HCT116 (cell line): Measurements from ENCODE around the gene GOLGA6L9. TPM values are rescaled to one million over a fixed set of nuclear protein-coding genes. Genes with fewer than 3 reads are reported as not detected.
"Not testable (repeated sequence)": the region's sequence is repeated elsewhere in the genome, so short reads cannot be mapped to it uniquely, and the experiment has no call there.

Source experiments
- ATAC-seq: fragments of 200-7000 bp; cut with Tn5 transposase; 2 replicates; pipeline ENCODE4 v1.9.1; 2020; ENCODE audit warnings: mild to moderate bottlenecking, moderate library complexity
- BruUV-seq: library from RNA; stranded (reverse); fragments of 400-500 nt; replicated peaks from 2 replicates; lab custom pipeline; 2021; lab: Mats Ljungman, UMichigan
- CTCF ChIA-PET: fragments of 300-600 bp; sonication (Branson Sonifier 250); formaldehyde crosslinking; loops from one replicate; lab custom pipeline; 2021; ENCODE audit warnings: antibody characterized with exemption; lab: Charles Lee
- POLR2A ChIA-PET: fragments of 300-600, 350-600 bp; sonication (Branson Sonifier 250); formaldehyde crosslinking; loops from one replicate; lab custom pipeline; 2021; ENCODE audit warnings: antibody characterized with exemption; lab: Charles Lee
- RAD21 ChIA-PET, 2 experiments: fragments of 300-600 bp; sonication (Branson Sonifier 250); formaldehyde crosslinking; loops; one replicate each; lab custom pipeline; 2023; ENCODE audit warnings: low total read pairs in 2 of 2; ENCODE audit not compliant: uncharacterized antibody in 2 of 2, unreplicated experiment in 2 of 2, low non-redundant PET in 1 of 2; lab: Charles Lee
- DNase-seq: peaks from one replicate; pipeline ENCODE4 v3.0.0-alpha.2; 2010; ENCODE audit warnings: low read depth, low spot score
- H2AFZ ChIP-seq: fragments of 200-600 bp; shearing (Covaris generic), sonication (generic); 2 replicates; pipeline ENCODE4 v1.6.1; 2017; ENCODE audit warnings: low read depth, mixed run types, mixed read lengths, antibody characterized with exemption, low read length; ENCODE audit not compliant: poor library complexity, severe bottlenecking
- H3K27ac ChIP-seq: 2 replicates; pipeline ENCODE4 v1.5.1; 2012; ENCODE audit warnings: low read depth, low read length
- H3K27me3 ChIP-seq: fragments of 200-600 bp; sonication (generic); 2 replicates; pipeline ENCODE4 v1.6.1; 2016; ENCODE audit warnings: mixed run types, low read length, mixed read lengths; ENCODE audit not compliant: insufficient read depth
- H3K36me3 ChIP-seq, 2 experiments: fragments of 200-500 bp in 1 of 2; fragments of 200-600 bp in 1 of 2; sonication (Bioruptor generic) in 1 of 2; sonication (generic) in 1 of 2; 2 replicates each; pipeline versions ENCODE4 v1.5.1 to v1.6.1; 2014 to 2016; ENCODE audit warnings: low read length in 2 of 2, inconsistent platforms in 1 of 2, mixed read lengths in 1 of 2, mixed run types in 1 of 2; ENCODE audit not compliant: insufficient read depth in 2 of 2, control insufficient read depth in 1 of 2
- H3K4me1 ChIP-seq, 2 experiments: fragments of 200-600 bp in 1 of 2; sonication (generic) in 1 of 2; 2 replicates each; pipeline versions ENCODE4 v1.5.1 to v1.6.1; 2012 to 2017; ENCODE audit warnings: low read length in 2 of 2, inconsistent platforms in 1 of 2, mild to moderate bottlenecking in 1 of 2, mixed read lengths in 1 of 2, mixed run types in 1 of 2, moderate library complexity in 1 of 2; ENCODE audit not compliant: insufficient read depth in 2 of 2, control insufficient read depth in 1 of 2
- H3K4me2 ChIP-seq: fragments of 200-600 bp; sonication (generic); 2 replicates; pipeline ENCODE4 v1.6.1; 2017; ENCODE audit warnings: mixed run types, low read length, mixed read lengths
- H3K4me3 ChIP-seq, 2 experiments: fragments of 200-600 bp in 1 of 2; sonication (generic) in 1 of 2; replicated peaks in 1 of 2; 2 replicates each; pipeline ENCODE4 v1.5.1; 2011 to 2016; ENCODE audit warnings: low read length in 2 of 2, control low read depth in 1 of 2, low read depth in 1 of 2, mild to moderate bottlenecking in 1 of 2, mixed read lengths in 1 of 2, mixed run types in 1 of 2
- H3K79me2 ChIP-seq: fragments of 200-600 bp; sonication (generic); 2 replicates; pipeline ENCODE4 v1.6.1; 2017; ENCODE audit warnings: mild to moderate bottlenecking, mixed run types, low read length, moderate library complexity, mixed read lengths; ENCODE audit not compliant: insufficient read depth
- H3K9ac ChIP-seq: fragments of 200-600 bp; sonication (generic); 2 replicates; pipeline ENCODE4 v1.6.1; 2016; ENCODE audit warnings: low read length, mixed read lengths
- H3K9me2 ChIP-seq: fragments of 200-600 bp; sonication (generic), shearing (Covaris generic); 2 replicates; pipeline ENCODE4 v1.6.1; 2017; ENCODE audit warnings: mixed run types, mild to moderate bottlenecking, moderate library complexity; ENCODE audit not compliant: insufficient read depth
- H3K9me3 ChIP-seq, 2 experiments: fragments of 200-500 bp in 1 of 2; fragments of 200-600 bp in 1 of 2; sonication (Bioruptor generic) in 1 of 2; sonication (generic) in 1 of 2; 2 replicates each; pipeline ENCODE4 v1.6.1; 2014 to 2017; ENCODE audit warnings: low read length in 2 of 2, mixed read lengths in 2 of 2, inconsistent platforms in 1 of 2, low read depth in 1 of 2, mild to moderate bottlenecking in 1 of 2, mixed run types in 1 of 2, moderate library complexity in 1 of 2; ENCODE audit not compliant: control insufficient read depth in 1 of 2, insufficient read depth in 1 of 2
- H4K20me1 ChIP-seq: fragments of 200-600 bp; sonication (generic), shearing (Covaris generic); 2 replicates; pipeline ENCODE4 v1.6.1; 2017; ENCODE audit warnings: mixed run types, mild to moderate bottlenecking, moderate library complexity; ENCODE audit not compliant: insufficient read depth
- CTCF ChIP-seq, 3 experiments: fragments of 200-600 bp in 1 of 3; sonication (generic) in 1 of 3; IDR thresholded peaks in 2 of 3; conservative IDR thresholded peaks in 1 of 3; 2 replicates each; pipeline ENCODE4 v1.5.1; 2012 to 2017; ENCODE audit warnings: low read depth in 2 of 3, low read length in 2 of 3, antibody characterized with exemption in 1 of 3, borderline replicate concordance in 1 of 3, control low read depth in 1 of 3, mild to moderate bottlenecking in 1 of 3, mixed read lengths in 1 of 3, mixed run types in 1 of 3, moderate library complexity in 1 of 3; ENCODE audit not compliant: insufficient read depth in 1 of 3
- EZH2 ChIP-seq: fragments of 200-600 bp; sonication (generic); IDR thresholded peaks from 2 replicates; pipeline ENCODE4 v1.6.1; 2017; ENCODE audit warnings: antibody characterized with exemption, mixed run types
- FOSL1 ChIP-seq: IDR thresholded peaks from 2 replicates; pipeline ENCODE4 v1.6.1; 2012; ENCODE audit warnings: low read depth
- MAX ChIP-seq: IDR thresholded peaks from 2 replicates; pipeline ENCODE4 v1.6.1; 2012
- SRF ChIP-seq: IDR thresholded peaks from 2 replicates; pipeline ENCODE4 v1.6.1; 2012; ENCODE audit warnings: low read depth
- YY1 ChIP-seq: IDR thresholded peaks from 2 replicates; pipeline ENCODE4 v1.6.1; 2011; ENCODE audit warnings: low read length, low read depth, moderate library complexity, mild to moderate bottlenecking; ENCODE audit not compliant: insufficient replicate concordance; ENCODE audit errors: extremely low read depth
- ZBTB33 ChIP-seq: IDR thresholded peaks from 2 replicates; pipeline ENCODE4 v1.6.1; 2011; ENCODE audit warnings: mild to moderate bottlenecking, low read length, moderate library complexity; ENCODE audit not compliant: insufficient replicate concordance; ENCODE audit errors: extremely low read depth
- intact Hi-C: fragments of 100-400 bp; cut with micrococcal nuclease; formaldehyde crosslinking; loops from 2 replicates; pipeline ENCODE4 v1.10.0; 2022
- total RNA-seq: library from RNA; stranded (reverse); gene quantifications from one replicate; pipeline ENCODE4 v1.2.1, GENCODE V29; 2021; ENCODE audit not compliant: unreplicated experiment

The GOLGA6L9 gene
- total RNA-seq, 1 experiment from 2014 or later = 4.3 TPM

GRCh38 chr15:82392077-82392476 lies 37.5 kb upstream of the GOLGA6L9 start:
- ATAC-seq, RAD21 ChIA-PET, H3K4me3 ChIP-seq, intact Hi-C loops, H3K4me2 ChIP-seq, BruUV-seq, POLR2A ChIA-PET, H3K79me2 ChIP-seq, H3K4me1 ChIP-seq, H3K27ac ChIP-seq, CTCF ChIA-PET, H3K36me3 ChIP-seq, H2AFZ ChIP-seq, H3K27me3 ChIP-seq, H3K9ac ChIP-seq, H4K20me1 ChIP-seq, H3K9me3 ChIP-seq, H3K9me2 ChIP-seq, DNase-seq: not testable (repeated sequence)

GRCh38 chr15:82393671-82394070 lies 35.9 kb upstream of the GOLGA6L9 start:
- DNase-seq (no peak), ATAC-seq (no peak)
- Histone ChIP-seq H3K79me2 (peaks cover 10% of the 10 kb centered on the region; the same call in 1 of the 2 replicates), H3K9ac (no peak overlapping the region), H3K4me3 (no peak overlapping the region), H2AFZ (no peak overlapping the region), H3K9me2 (no peaks in the 10 kb centered on the region), H4K20me1 (no peaks in the 10 kb centered on the region), H3K36me3 (no peaks in the 10 kb centered on the region), H3K4me1 (no peaks in the 10 kb centered on the region), H3K4me2 (no peak overlapping the region), H3K9me3 (no peaks in the 10 kb centered on the region; a peak in 1 of 4 replicates), H3K27me3 (no peaks in the 10 kb centered on the region), H3K27ac (no peak overlapping the region)
- ChIA-PET CTCF (no interaction called here), RAD21 (no interaction called here), POLR2A (no interaction called here)
- no TSS peak for BruUV-seq
- intact Hi-C loops = no loop called here
- no peak for TF ChIP-seq MAX
- no peak for TF ChIP-seq ZBTB33
- no peak for TF ChIP-seq CTCF (IDR thresholded peaks at IDR 0.05 in 2 of 3, conservative IDR thresholded peaks at IDR 0.05 in 1 of 3; ENCODE audit: borderline replicate concordance in 1 of 3, insufficient read depth in 1 of 3, low read depth in 2 of 3, low read length in 2 of 3)
- TF ChIP-seq FOSL1 = no peak
- no peak for TF ChIP-seq SRF
- TF ChIP-seq YY1 = no peak
- no peak for TF ChIP-seq EZH2

GRCh38 chr15:82395788-82396187 lies 33.8 kb upstream of the GOLGA6L9 start:
- POLR2A ChIA-PET, H3K9ac ChIP-seq, BruUV-seq, RAD21 ChIA-PET, H3K36me3 ChIP-seq, H3K27ac ChIP-seq, H3K9me3 ChIP-seq, H2AFZ ChIP-seq, CTCF ChIA-PET, H3K4me1 ChIP-seq, H3K9me2 ChIP-seq, ATAC-seq, H3K4me2 ChIP-seq, H4K20me1 ChIP-seq, H3K27me3 ChIP-seq, intact Hi-C loops, DNase-seq, H3K4me3 ChIP-seq: not testable (repeated sequence)
- peaks cover 11% of the 10 kb centered on the region; the same call in 1 of the 2 replicates for H3K79me2 ChIP-seq
